GM18951 (cell line): Measurements from ENCODE around the gene CNN3.

Source experiments
- POLR2A ChIP-seq: IDR thresholded peaks from 4 replicates; pipeline ENCODE4 v1.6.1; 2011; ENCODE audit warnings: mild to moderate bottlenecking; ENCODE audit not compliant: insufficient read length, insufficient read depth; ENCODE audit errors: extremely low read depth
- in situ Hi-C: fragments of 300-500 bp; cut with MboI; formaldehyde crosslinking; loops from one replicate; pipeline ENCODE4 v1.12.0; 2022; ENCODE audit warnings: low sequenced_read_pairs, mixed read lengths, inconsistent platforms; ENCODE audit not compliant: unreplicated experiment

CNN3 gene

GRCh38 chr1:94907136-94907535 lies 19.8 kb downstream of the CNN3 start:
- in situ Hi-C loops, result no loop called here
- no peak for TF ChIP-seq POLR2A

DNA sequence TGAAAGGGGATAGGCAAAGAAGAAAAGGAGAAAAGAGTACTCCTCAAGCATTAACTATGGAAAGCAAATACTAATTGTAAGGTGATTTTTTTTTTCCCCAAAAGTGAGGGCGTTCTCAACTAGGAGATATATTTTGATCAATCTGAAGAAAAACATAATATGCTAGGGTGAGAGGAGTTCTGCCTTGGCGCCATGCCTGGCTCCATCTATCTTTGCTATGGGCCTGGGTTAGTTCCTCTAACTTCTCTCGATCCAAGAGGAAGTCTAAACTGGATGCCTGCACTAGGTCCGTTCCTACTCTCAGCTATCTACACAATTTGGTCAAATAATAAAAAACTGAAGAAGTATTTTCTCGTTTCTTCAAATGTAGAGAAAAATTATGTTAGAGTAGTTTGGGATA lies 20.5 kb downstream of the CNN3 start:
- in situ Hi-C loops, result no loop called here
- TF ChIP-seq POLR2A, result no peak

- in situ Hi-C loops, result no loop called here
Measured at GRCh38 chr1:94905207-94905606, 21.7 kb downstream of the CNN3 start.

GRCh38 chr1:94903280-94904009 lies 23.5 kb downstream of the CNN3 start:
- in situ Hi-C loops, result no loop called here
- no peak for TF ChIP-seq POLR2A

More at GRCh38 chr1:94905207-94905606, 21.7 kb downstream of the CNN3 start:
- no peak for TF ChIP-seq POLR2A

DNA sequence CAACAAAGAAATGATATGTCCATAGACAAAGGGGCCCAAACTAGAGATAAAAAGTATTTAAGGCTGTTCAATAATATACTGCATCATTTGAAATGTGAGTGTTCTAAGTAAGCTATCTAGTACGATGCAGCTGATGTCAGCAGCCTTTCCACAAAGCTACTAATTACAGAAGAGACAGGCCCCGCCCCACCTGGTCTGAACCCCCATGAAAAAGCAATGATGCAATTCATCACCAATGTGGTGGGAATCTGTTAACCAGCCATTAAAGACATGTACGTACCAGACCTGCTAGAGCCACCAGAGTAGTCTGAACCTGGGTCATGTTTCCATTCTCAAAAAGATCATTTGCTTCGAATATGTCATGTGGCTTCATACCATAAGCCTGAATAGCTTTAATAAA lies 25.1 kb downstream of the CNN3 start:
- no peak for TF ChIP-seq POLR2A
- in situ Hi-C loops, result no loop called here

DNA sequence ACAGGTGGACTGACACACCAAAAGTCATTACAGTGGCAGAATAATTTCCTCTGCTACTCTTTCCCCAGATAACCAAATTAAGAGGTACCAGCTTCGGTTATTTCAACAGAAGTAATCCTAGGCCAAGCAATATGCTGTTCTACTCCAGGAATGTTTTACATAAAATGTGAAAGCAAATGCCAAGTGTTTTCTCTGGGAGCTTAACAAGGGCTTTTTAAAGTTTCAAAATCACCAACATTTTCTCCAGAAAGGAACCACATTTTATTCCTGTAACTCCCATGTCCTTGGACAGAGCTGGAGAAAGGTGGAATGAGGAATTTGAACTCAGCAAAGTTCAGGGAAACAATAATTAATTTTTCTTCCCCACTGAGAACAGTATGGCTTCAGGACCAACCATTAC lies 27.2 kb downstream of the CNN3 start:
- in situ Hi-C loops, result no loop called here
- TF ChIP-seq POLR2A, result no peak

DNA sequence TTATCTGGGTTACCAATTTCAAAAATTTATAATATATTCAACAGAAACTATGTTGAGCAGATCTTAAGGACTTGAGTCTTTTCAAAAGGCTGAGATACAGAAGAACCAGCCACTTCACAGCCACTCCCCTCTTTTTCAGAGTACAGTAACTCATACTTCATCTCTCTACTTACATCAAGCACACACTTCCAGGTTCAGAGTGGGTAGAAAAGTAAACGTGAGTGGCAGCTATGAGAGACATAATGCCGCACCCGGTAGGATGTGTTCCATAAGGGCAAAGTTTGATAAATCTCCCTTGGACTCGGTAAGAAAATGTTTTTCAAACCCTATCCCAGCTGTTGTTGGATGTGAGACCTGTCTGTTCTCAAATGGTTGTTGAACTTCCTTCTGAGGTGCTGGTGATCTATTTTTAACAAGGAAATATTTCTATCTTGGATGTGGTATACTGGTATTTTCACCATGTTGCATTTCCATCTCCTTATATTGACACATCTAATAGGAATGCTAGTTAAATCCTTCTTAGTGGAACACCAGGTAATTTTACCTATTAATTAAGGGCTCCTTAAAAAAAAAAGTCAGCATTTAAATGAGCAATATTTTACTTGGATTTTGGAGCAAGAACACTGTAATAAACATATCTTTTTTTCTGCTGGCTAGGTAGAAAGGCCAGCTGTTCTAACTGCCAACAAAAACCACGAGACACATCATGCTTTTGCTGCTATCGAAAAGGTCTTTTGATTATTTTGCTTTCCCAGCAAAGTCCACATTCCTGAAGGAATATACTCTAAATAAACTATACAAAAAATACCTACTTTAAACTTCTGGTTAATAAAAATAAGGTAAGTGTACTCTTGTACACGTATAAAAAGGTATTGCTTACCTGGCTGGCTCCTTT lies 28.2 kb downstream of the CNN3 start:
- in situ Hi-C loops, result no loop called here
- TF ChIP-seq POLR2A, result no peak

DNA sequence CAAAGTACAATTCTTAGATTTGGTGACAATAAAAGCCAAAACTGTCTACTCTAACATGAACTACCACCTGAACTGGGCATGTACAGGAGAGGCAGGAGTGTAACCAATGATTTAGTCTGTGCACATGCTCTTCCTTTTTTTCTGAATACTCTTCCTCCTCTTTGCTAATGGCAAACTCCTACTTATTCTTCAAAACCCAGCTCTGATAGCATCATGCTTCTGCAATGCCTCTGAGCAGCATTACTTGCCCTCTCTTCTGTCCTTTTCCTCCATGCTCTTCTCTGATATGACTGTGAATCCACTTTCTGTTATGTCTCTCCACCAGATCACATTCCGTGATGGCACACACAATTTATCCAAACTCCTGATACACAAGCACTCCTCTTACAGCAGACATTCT lies 31.4 kb downstream of the CNN3 start:
- in situ Hi-C loops, result no loop called here
- no peak for TF ChIP-seq POLR2A

DNA sequence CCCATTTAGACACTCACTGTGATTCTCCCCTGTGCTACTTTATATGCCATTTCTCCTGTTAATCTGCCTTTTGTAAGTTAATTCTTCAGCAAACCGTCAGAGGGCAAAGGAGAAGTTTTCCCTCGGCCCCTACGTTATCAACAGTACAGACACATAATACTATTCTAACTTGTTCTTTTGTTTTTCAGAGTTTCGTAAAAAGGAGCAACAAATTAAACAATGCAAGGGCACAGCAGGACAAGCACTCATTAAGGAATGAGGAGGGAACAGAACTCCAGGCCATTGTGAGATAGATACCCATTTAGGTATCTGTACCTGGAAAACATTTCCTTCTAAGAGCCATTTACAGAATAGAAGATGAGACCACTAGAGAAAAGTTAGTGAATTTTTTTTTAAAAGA lies 32.3 kb downstream of the CNN3 start:
- in situ Hi-C loops, result no loop called here

GRCh38 chr1:94892604-94893254 lies 34.2 kb downstream of the CNN3 start:
- in situ Hi-C loops, result no loop called here
- TF ChIP-seq POLR2A, result no peak

More for the DNA sequence above, 32.3 kb downstream of the CNN3 start:
- no peak for TF ChIP-seq POLR2A

DNA sequence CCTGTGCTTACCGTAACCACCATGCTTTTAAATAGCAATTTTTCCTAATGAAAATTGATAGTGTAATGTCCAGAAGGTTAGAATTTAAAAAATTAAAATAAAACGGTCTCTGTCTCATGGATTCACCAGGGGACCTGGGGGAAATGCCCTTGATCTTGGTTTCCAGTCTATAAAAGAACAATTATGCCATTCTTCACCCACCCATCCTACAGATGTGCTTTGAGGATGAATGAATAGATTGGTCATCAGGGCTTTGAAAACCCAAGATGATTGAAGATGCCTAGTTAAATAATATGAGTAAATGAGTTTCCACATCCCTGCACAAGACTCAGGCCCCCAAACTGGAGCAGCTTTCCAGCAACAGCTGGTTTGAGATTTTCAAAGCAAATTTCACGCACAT lies 38.7 kb downstream of the CNN3 start:
- no peak for TF ChIP-seq POLR2A
- in situ Hi-C loops, result no loop called here

- in situ Hi-C loops, result no loop called here
- TF ChIP-seq POLR2A, result no peak
Measured at GRCh38 chr1:94887603-94888171, 39.2 kb downstream of the CNN3 start.

- no peak for TF ChIP-seq POLR2A
- in situ Hi-C loops, result no loop called here
Measured at GRCh38 chr1:94887106-94887505, 39.8 kb downstream of the CNN3 start.
